Naive thymus-derived CD4-positive, alpha-beta T cell (primary cell): Measurements from ENCODE around the gene HYLS1. TPM values are rescaled to one million over a fixed set of nuclear protein-coding genes. Genes with fewer than 3 reads are reported as not detected.

Experiments used
- ATAC-seq: fragments of 150-1000 bp; cut with Tn5 transposase; 2 replicates; pipeline ENCODE4 v1.10.0; 2021; ENCODE audit warnings: mild to moderate bottlenecking, moderate library complexity
- CTCF ChIA-PET: fragments of 350-600 bp; sonication (Branson Sonifier 250); formaldehyde crosslinking; loops from one replicate; lab custom pipeline; 2021; ENCODE audit warnings: antibody characterized with exemption; lab: Charles Lee
- POLR2A ChIA-PET: fragments of 350-600 bp; sonication (Branson Sonifier 250); formaldehyde crosslinking; loops from one replicate; lab custom pipeline; 2021; ENCODE audit warnings: antibody characterized with exemption, inconsistent platforms; lab: Charles Lee
- DNase-seq, 9 donors: peaks; one replicate each; pipeline versions ENCODE4 v3.0.0 to v3.0.0-alpha.2; 2020 to 2022; ENCODE audit warnings: mixed read lengths in 1 of 9
- H3K27ac ChIP-seq: one replicate; pipeline ENCODE4 v1.7.0; 2013; ENCODE audit warnings: mild to moderate bottlenecking, low read depth, low read length, moderate library complexity
- H3K27me3 ChIP-seq, 2 donors: one replicate each; pipeline ENCODE4 v1.7.0; 2013; ENCODE audit warnings: low read length in 2 of 2, mild to moderate bottlenecking in 2 of 2, moderate library complexity in 2 of 2; ENCODE audit not compliant: control insufficient read depth in 2 of 2, insufficient read depth in 2 of 2
- H3K36me3 ChIP-seq, 3 experiments: 1 replicate in 2 of 3; 2 replicates in 1 of 3; pipeline ENCODE4 v1.7.0; 2013; ENCODE audit warnings: low read length in 3 of 3, mild to moderate bottlenecking in 3 of 3, moderate library complexity in 1 of 3; ENCODE audit not compliant: insufficient read depth in 3 of 3, control insufficient read depth in 2 of 3
- H3K4me1 ChIP-seq, 2 donors: one replicate each; pipeline ENCODE4 v1.7.0; 2013; ENCODE audit warnings: low read length in 2 of 2, mild to moderate bottlenecking in 2 of 2, moderate library complexity in 1 of 2; ENCODE audit not compliant: control insufficient read depth in 2 of 2, insufficient read depth in 2 of 2
- H3K4me3 ChIP-seq: 2 replicates; pipeline ENCODE4 v1.7.0; 2013; ENCODE audit warnings: mild to moderate bottlenecking, low read length
- H3K9me3 ChIP-seq, 3 experiments: 1 replicate in 2 of 3; 2 replicates in 1 of 3; pipeline ENCODE4 v1.7.0; 2013; ENCODE audit warnings: low read length in 3 of 3; ENCODE audit not compliant: control insufficient read depth in 2 of 3
- H3K27ac Mint-ChIP-seq, 9 donors: one replicate each; pipeline ENCODE4 v1.8.0; 2020 to 2022; ENCODE audit warnings: mixed read lengths in 9 of 9, mild to moderate bottlenecking in 8 of 9, moderate library complexity in 5 of 9, inconsistent platforms in 2 of 9
- H3K27me3 Mint-ChIP-seq, 5 donors: one replicate each; pipeline ENCODE4 v1.8.0; 2021 to 2022; ENCODE audit warnings: mixed read lengths in 5 of 5, mild to moderate bottlenecking in 1 of 5
- H3K36me3 Mint-ChIP-seq, 5 donors: one replicate each; pipeline ENCODE4 v1.8.0; 2020 to 2022; ENCODE audit warnings: mixed read lengths in 5 of 5, mild to moderate bottlenecking in 3 of 5, inconsistent platforms in 1 of 5
- H3K4me1 Mint-ChIP-seq, 7 donors: one replicate each; pipeline ENCODE4 v1.8.0; 2020 to 2022; ENCODE audit warnings: mixed read lengths in 7 of 7, mild to moderate bottlenecking in 3 of 7, inconsistent platforms in 1 of 7
- H3K4me3 Mint-ChIP-seq, 10 donors: one replicate each; pipeline ENCODE4 v1.8.0; 2020 to 2022; ENCODE audit warnings: mild to moderate bottlenecking in 10 of 10, mixed read lengths in 10 of 10, moderate library complexity in 6 of 10, inconsistent platforms in 2 of 10
- H3K9me3 Mint-ChIP-seq, 11 donors: one replicate each; pipeline ENCODE4 v1.8.0; 2020 to 2022; ENCODE audit warnings: mixed read lengths in 11 of 11, mild to moderate bottlenecking in 4 of 11, inconsistent platforms in 1 of 11, moderate library complexity in 1 of 11
- intact Hi-C, 2 donors: fragments of 100-400 bp; cut with micrococcal nuclease; formaldehyde crosslinking; loops; one replicate each; pipeline ENCODE4 v1.15.1; 2023
- polyA plus RNA-seq, 2 donors: library from polyadenylated mRNA; unstranded; fragments of 300-500 nt; fragmentation: Illumina TruSeq; gene quantifications; one replicate each; pipeline ENCODE4 v1.2.3, GENCODE V29; 2021
- total RNA-seq, 6 experiments: library from RNA in 5 of 6; stranded (reverse) in 5 of 6; gene quantifications; 1 replicate in 5 of 6; 2 replicates in 1 of 6; pipeline ENCODE4 v1.2.3 and lab custom pipeline; 2021 to 2026

Gene HYLS1
- total and polyA plus RNA-seq, 7 experiments from 2014 or later, result 2.7 to 13.1 (median 8.0) TPM

GRCh38 chr11:125902277-125902926 lies 14.9 kb downstream of the HYLS1 start:
- Histone ChIP-seq H3K36me3 (peaks cover 0 to 9% (median 0%) of the 10 kb centered on the region in 3 experiments), H3K9me3 (no peaks in the 10 kb centered on the region), H3K27ac (peak overlapping the region; percentile 86), H3K4me3 (peak overlapping the region; percentile 91), H3K4me1 (peaks cover 7 to 13% of the 10 kb centered on the region in 2 donors), H3K27me3 (peaks cover 0 to 4% of the 10 kb centered on the region in 2 donors)
- Mint-ChIP-seq H3K27ac (peak overlapping the region; percentile 83 to 96 (median 92)), H3K4me1 (peaks cover 21 to 61% (median 44%) of the 10 kb centered on the region in 7 donors), H3K4me3 (peak overlapping the region; percentile 82 to 98 (median 96)), H3K9me3 (peaks cover 0 to 5% (median 0%) of the 10 kb centered on the region in 11 donors), H3K36me3 (peaks cover 8 to 17% (median 13%) of the 10 kb centered on the region in 5 donors), H3K27me3 (peaks cover 18 to 32% (median 29%) of the 10 kb centered on the region in 5 donors)
- POLR2A ChIA-PET, result interaction anchor here (0.6 to 2.3 kb wide), 8 partner anchors 15 to 791 kb away, joined by 3 to 21 read pairs (median 3); partner anchors contain the start of genes DCPS, FOXRED1, HYLS1 and SRPRA
- intact Hi-C loops, result loop anchor here in 1 of 2 donors (5.0 kb wide), 2 partner anchors 180 to 380 kb away; partner anchors contain the start of gene TIRAP
- CTCF ChIA-PET, result interaction anchor here (1.1 to 1.6 kb wide), 2 partner anchors 15 to 19 kb away, joined by 4 to 6 read pairs; partner anchors contain the start of gene HYLS1
- DNase-seq (no peak), ATAC-seq (no peak)

- peaks cover 0 to 5% (median 0%) of the 10 kb centered on the region in 11 donors for H3K9me3 Mint-ChIP-seq
- H3K4me1 Mint-ChIP-seq, result peaks cover 21 to 54% (median 39%) of the 10 kb centered on the region in 7 donors
- peak within 1 kb of the TSS; percentile 91 for H3K4me3 ChIP-seq
- no peaks in the 10 kb centered on the region for H3K9me3 ChIP-seq
- POLR2A ChIA-PET, result interaction anchor here (0.6 to 2.3 kb wide), 10 partner anchors 14 to 791 kb away, joined by 3 to 21 read pairs (median 3); partner anchors contain the start of genes DCPS, FOXRED1, HYLS1 and SRPRA
- H3K27me3 ChIP-seq, result peaks cover 0 to 4% of the 10 kb centered on the region in 2 donors
- intact Hi-C loops, result loop anchor here (1.0 to 5.0 kb wide), 10 partner anchors 16 to 1027 kb away; partner anchors contain the start of genes FAM118B (in 2 of the 2), HYLS1 (in 2 of the 2), RPUSD4 (in 2 of the 2) and SRPRA (in 2 of the 2)
- H3K36me3 ChIP-seq, result peaks cover 0 to 9% (median 0%) of the 10 kb centered on the region in 3 experiments
- peak; percentile 96 for ATAC-seq
- peaks cover 18 to 40% (median 29%) of the 10 kb centered on the region in 5 donors for H3K27me3 Mint-ChIP-seq
- H3K36me3 Mint-ChIP-seq, result peaks cover 8 to 14% (median 12%) of the 10 kb centered on the region in 5 donors
- H3K4me1 ChIP-seq, result peaks cover 7 to 13% of the 10 kb centered on the region in 2 donors
- peak; percentile 73 to 88 (median 83) for DNase-seq
- CTCF ChIA-PET, result interaction anchor here (0.7 to 1.6 kb wide), 3 partner anchors 16 to 1131 kb away, joined by 4 to 6 read pairs (median 6); partner anchors contain the start of gene HYLS1
- peak within 1 kb of the TSS; percentile 86 for H3K27ac ChIP-seq
- H3K4me3 Mint-ChIP-seq, result peak within 1 kb of the TSS; percentile 82 to 98 (median 96)
- peak within 1 kb of the TSS; percentile 83 to 96 (median 92) for H3K27ac Mint-ChIP-seq
Measured at GRCh38 chr11:125902927-125903710, 15.7 kb downstream of the HYLS1 start, which contains the start of gene PUS3. TSS of gene PUS3 (minus strand) at chr11:125903206. CDS start at chr11:125896284, 6,922 bp downstream.

- ATAC-seq, result no peak
- peak in 4 of 9 donors; percentile 14 to 29 (median 25) for DNase-seq
Measured at GRCh38 chr11:125903711-125904659, 16.5 kb downstream of the HYLS1 start, which contains the start of gene DDX25. TSS of gene DDX25 (plus strand) at chr11:125904508. CDS start at chr11:125904518, 10 bp downstream.

GRCh38 chr11:125904678-125905077 lies 17.2 kb downstream of the HYLS1 start:
- peaks cover 0 to 1% (median 0%) of the 10 kb centered on the region in 3 experiments for H3K36me3 ChIP-seq
- Mint-ChIP-seq H3K36me3 (peaks cover 1 to 7% (median 6%) of the 10 kb centered on the region in 5 donors), H3K27ac (peak overlapping the region in 2 of 9 donors; percentile 49 to 64), H3K4me1 (peaks cover 21 to 44% (median 32%) of the 10 kb centered on the region in 7 donors), H3K4me3 (peak overlapping the region; percentile 63 to 89 (median 79)), H3K27me3 (peaks cover 19 to 48% (median 29%) of the 10 kb centered on the region in 5 donors), H3K9me3 (peaks cover 0 to 5% (median 0%) of the 10 kb centered on the region in 11 donors)
- H3K27me3 ChIP-seq, result peaks cover 0 to 4% of the 10 kb centered on the region in 2 donors
- H3K27ac ChIP-seq, result no peak overlapping the region
- ATAC-seq (no peak), DNase-seq (no peak)
- CTCF ChIA-PET, result no interaction called here
- H3K4me1 ChIP-seq, result peaks cover 7 to 13% of the 10 kb centered on the region in 2 donors
- POLR2A ChIA-PET, result interaction anchor here (2.3 kb wide), 1 partner anchor 313 kb away, joined by 8 read pairs; no protein-coding TSS in a partner anchor
- intact Hi-C loops, result loop anchor here in 1 of 2 donors (5.0 kb wide), 2 partner anchors 178 to 378 kb away; partner anchors contain the start of gene TIRAP
- no peak overlapping the region for H3K4me3 ChIP-seq
- no peaks in the 10 kb centered on the region for H3K9me3 ChIP-seq

More at GRCh38 chr11:125903711-125904659, 16.5 kb downstream of the HYLS1 start, which contains the start of gene DDX25:
- H3K27ac ChIP-seq, result no peak within 1 kb of the TSS
- no peaks in the 10 kb centered on the region for H3K9me3 ChIP-seq
- peaks cover 8 to 14% (median 10%) of the 10 kb centered on the region in 5 donors for H3K36me3 Mint-ChIP-seq
- peaks cover 0 to 5% (median 0%) of the 10 kb centered on the region in 11 donors for H3K9me3 Mint-ChIP-seq
- H3K27ac Mint-ChIP-seq, result peak within 1 kb of the TSS; percentile 56 to 96 (median 92)
- ChIA-PET CTCF (interaction anchor here (0.7 to 1.6 kb wide), 3 partner anchors 16 to 1132 kb away, joined by 4 to 6 read pairs (median 6); partner anchors contain the start of gene HYLS1), POLR2A (interaction anchor here (0.6 to 2.3 kb wide), 6 partner anchors 13 to 792 kb away, joined by 3 to 21 read pairs (median 4); partner anchors contain the start of genes HYLS1 and TMEM218)
- peaks cover 19 to 48% (median 29%) of the 10 kb centered on the region in 5 donors for H3K27me3 Mint-ChIP-seq
- H3K4me1 Mint-ChIP-seq, result peaks cover 21 to 51% (median 36%) of the 10 kb centered on the region in 7 donors
- H3K27me3 ChIP-seq, result peaks cover 0 to 4% of the 10 kb centered on the region in 2 donors
- peak within 1 kb of the TSS; percentile 91 for H3K4me3 ChIP-seq
- peaks cover 0 to 8% (median 0%) of the 10 kb centered on the region in 3 experiments for H3K36me3 ChIP-seq
- H3K4me3 Mint-ChIP-seq, result peak within 1 kb of the TSS; percentile 82 to 98 (median 96)
- intact Hi-C loops, result loop anchor here (1.0 to 5.0 kb wide), 10 partner anchors 17 to 1028 kb away; partner anchors contain the start of genes FAM118B (in 2 of the 2), HYLS1 (in 2 of the 2), RPUSD4 (in 2 of the 2) and SRPRA (in 2 of the 2)
- H3K4me1 ChIP-seq, result peaks cover 7 to 13% of the 10 kb centered on the region in 2 donors

- H3K36me3 Mint-ChIP-seq, result no peaks in the 10 kb centered on the region
Measured at GRCh38 chr11:125910226-125910849, 22.9 kb downstream of the HYLS1 start.

More at GRCh38 chr11:125910226-125910849, 22.9 kb downstream of the HYLS1 start:
- ATAC-seq, result no peak
- Histone ChIP-seq H3K27ac (no peak overlapping the region), H3K4me1 (no peaks in the 10 kb centered on the region), H3K4me3 (no peak overlapping the region), H3K9me3 (no peaks in the 10 kb centered on the region), H3K27me3 (no peaks in the 10 kb centered on the region), H3K36me3 (no peaks in the 10 kb centered on the region)
- peaks cover 0 to 3% (median 0%) of the 10 kb centered on the region in 11 donors for H3K9me3 Mint-ChIP-seq
- H3K4me1 Mint-ChIP-seq, result peaks cover 0 to 3% (median 0%) of the 10 kb centered on the region in 7 donors
- peaks cover 22 to 58% (median 44%) of the 10 kb centered on the region in 5 donors for H3K27me3 Mint-ChIP-seq
- no peak overlapping the region for H3K27ac Mint-ChIP-seq
- POLR2A ChIA-PET, result no interaction called here
- intact Hi-C loops, result no loop called here
- H3K4me3 Mint-ChIP-seq, result no peak overlapping the region
- no peak for DNase-seq
- CTCF ChIA-PET, result interaction anchor here (0.8 kb wide), 1 partner anchor 11 kb away, joined by 4 read pairs; no protein-coding TSS in a partner anchor
